GM18868 (cell line): Measurements from ENCODE around the gene CEP164.
"Not testable (repeated sequence)": the region's sequence is repeated elsewhere in the genome, so short reads cannot be mapped to it uniquely, and the experiment has no call there.

Source experiments
- ATAC-seq: cut with Tn5 transposase; IDR thresholded peaks from one replicate; pipeline ENCODE4 v1.9.1; 2021; ENCODE audit warnings: mild to moderate bottlenecking, moderate library complexity; ENCODE audit not compliant: unreplicated experiment

CEP164 gene

GRCh38 chr11:117303646-117304315, 23.9 kb upstream of the CEP164 start:
- ATAC-seq = no peak

- ATAC-seq = no peak
Measured at GRCh38 chr11:117305145-117305544, 22.5 kb upstream of the CEP164 start.

GRCh38 chr11:117309310-117309709, 18.3 kb upstream of the CEP164 start:
- ATAC-seq = no peak

GRCh38 chr11:117313091-117313490, 14.6 kb upstream of the CEP164 start:
- no peak for ATAC-seq

GRCh38 chr11:117313828-117314768, 13.6 kb upstream of the CEP164 start:
- no peak for ATAC-seq

GRCh38 chr11:117314840-117315239, 12.8 kb upstream of the CEP164 start:
- no peak for ATAC-seq

- ATAC-seq = no peak
Measured at GRCh38 chr11:117315285-117316196, 12.1 kb upstream of the CEP164 start.

- no peak for ATAC-seq
Measured at GRCh38 chr11:117316197-117316961, 11.3 kb upstream of the CEP164 start, which contains the start of gene BACE1. BACE1 (minus strand) TSS chr11:117316256; CDS start chr11:117315795, 461 bp downstream.

- no peak for ATAC-seq
Measured at GRCh38 chr11:117318738-117319137, 8.9 kb upstream of the CEP164 start.

- ATAC-seq = no peak
Measured at GRCh38 chr11:117319214-117319840, 8.3 kb upstream of the CEP164 start.

GRCh38 chr11:117327255-117327566, 443 bp upstream of the CEP164 start:
- not testable (repeated sequence) for ATAC-seq

GRCh38 chr11:117328375-117329010, 839 bp downstream of the CEP164 start:
- peak; percentile 6 for ATAC-seq

GRCh38 chr11:117332843-117333242, 5.2 kb downstream of the CEP164 start:
- no peak for ATAC-seq

GRCh38 chr11:117333917-117334316, 6.3 kb downstream of the CEP164 start:
- no peak for ATAC-seq

GRCh38 chr11:117334896-117335295, 7.2 kb downstream of the CEP164 start:
- ATAC-seq = no peak

GRCh38 chr11:117335399-117335798, 7.7 kb downstream of the CEP164 start:
- no peak for ATAC-seq

GRCh38 chr11:117337076-117337475, 9.4 kb downstream of the CEP164 start:
- no peak for ATAC-seq

- no peak for ATAC-seq
Measured at GRCh38 chr11:117345039-117345438, 17.4 kb downstream of the CEP164 start.

GRCh38 chr11:117354550-117354949, 26.9 kb downstream of the CEP164 start:
- ATAC-seq = no peak
